Measurements from ENCODE around the gene SH3RF3.

The SH3RF3 gene

GRCh38 chr2:109297566-109298490 is 168.8 kb downstream of the SH3RF3 start:
- no peak for TF ChIP-seq PAX5 (IDR thresholded peaks at IDR 0.05; ENCODE audit: insufficient read depth, low read length, severe bottlenecking)
- TF ChIP-seq TAF1 (IDR thresholded peaks at IDR 0.05; ENCODE audit: low read depth, low read length): no peak
- no peak for TF ChIP-seq POLR2AphosphoS5 (IDR thresholded peaks at IDR 0.05; ENCODE audit: low read depth, low read length)
- no peak for TF ChIP-seq POU2F2 (IDR thresholded peaks at IDR 0.05; ENCODE audit: low read depth, low read length)
- no peak for TF ChIP-seq POLR2A (IDR thresholded peaks at IDR 0.05; ENCODE audit: low read depth, low read length)
- no peak for TF ChIP-seq SPI1 (IDR thresholded peaks at IDR 0.05; ENCODE audit: low read depth, low read length)
- DNase-seq (ENCODE audit: insufficient read length, low spot score): no peak
- no peak for FAIRE-seq

- TF ChIP-seq POLR2A (IDR thresholded peaks at IDR 0.05; ENCODE audit: low read depth, low read length) (no peak), TAF1 (IDR thresholded peaks at IDR 0.05; ENCODE audit: low read depth, low read length) (no peak), PAX5 (IDR thresholded peaks at IDR 0.05; ENCODE audit: insufficient read depth, low read length, severe bottlenecking) (no peak), POU2F2 (IDR thresholded peaks at IDR 0.05; ENCODE audit: low read depth, low read length) (no peak), POLR2AphosphoS5 (IDR thresholded peaks at IDR 0.05; ENCODE audit: low read depth, low read length) (no peak), SPI1 (IDR thresholded peaks at IDR 0.05; ENCODE audit: low read depth, low read length) (no peak)
- FAIRE-seq: no peak
- DNase-seq (ENCODE audit: insufficient read length, low spot score): no peak
Measured at GRCh38 chr2:109298851-109299250, 169.8 kb downstream of the SH3RF3 start.

DNA sequence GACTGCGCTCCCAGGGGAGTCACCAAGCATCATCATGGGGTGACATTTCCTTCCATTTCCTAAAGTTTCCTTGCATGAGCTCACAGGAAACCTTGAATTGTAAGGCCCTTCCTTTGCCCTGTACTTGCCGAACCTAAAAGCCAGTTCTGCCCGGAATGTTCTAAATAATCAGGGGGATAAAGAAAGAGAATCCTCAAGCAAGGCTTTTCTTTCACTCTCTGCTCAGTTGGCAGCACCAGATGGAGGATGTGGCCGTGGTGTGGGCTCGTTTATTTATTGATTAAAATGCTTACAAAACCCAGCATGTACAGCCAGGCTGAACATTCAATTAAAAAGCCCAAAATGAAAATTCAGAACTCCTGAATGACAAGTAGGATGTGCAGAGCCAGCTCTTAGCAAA is 170.5 kb downstream of the SH3RF3 start:
- no peak for DNase-seq (ENCODE audit: insufficient read length, low spot score)
- TF ChIP-seq POLR2AphosphoS5 (IDR thresholded peaks at IDR 0.05; ENCODE audit: low read depth, low read length): no peak
- no peak for TF ChIP-seq PAX5 (IDR thresholded peaks at IDR 0.05; ENCODE audit: insufficient read depth, low read length, severe bottlenecking)
- TF ChIP-seq SPI1 (IDR thresholded peaks at IDR 0.05; ENCODE audit: low read depth, low read length): no peak
- TF ChIP-seq POLR2A (IDR thresholded peaks at IDR 0.05; ENCODE audit: low read depth, low read length): no peak
- no peak for TF ChIP-seq TAF1 (IDR thresholded peaks at IDR 0.05; ENCODE audit: low read depth, low read length)
- no peak for FAIRE-seq

GRCh38 chr2:109300582-109300981 is 171.6 kb downstream of the SH3RF3 start:
- DNase-seq (ENCODE audit: insufficient read length, low spot score) (no peak), FAIRE-seq (no peak)
- TF ChIP-seq TAF1 (IDR thresholded peaks at IDR 0.05; ENCODE audit: low read depth, low read length) (no peak), POLR2A (IDR thresholded peaks at IDR 0.05; ENCODE audit: low read depth, low read length) (no peak), POLR2AphosphoS5 (IDR thresholded peaks at IDR 0.05; ENCODE audit: low read depth, low read length) (no peak)

DNA sequence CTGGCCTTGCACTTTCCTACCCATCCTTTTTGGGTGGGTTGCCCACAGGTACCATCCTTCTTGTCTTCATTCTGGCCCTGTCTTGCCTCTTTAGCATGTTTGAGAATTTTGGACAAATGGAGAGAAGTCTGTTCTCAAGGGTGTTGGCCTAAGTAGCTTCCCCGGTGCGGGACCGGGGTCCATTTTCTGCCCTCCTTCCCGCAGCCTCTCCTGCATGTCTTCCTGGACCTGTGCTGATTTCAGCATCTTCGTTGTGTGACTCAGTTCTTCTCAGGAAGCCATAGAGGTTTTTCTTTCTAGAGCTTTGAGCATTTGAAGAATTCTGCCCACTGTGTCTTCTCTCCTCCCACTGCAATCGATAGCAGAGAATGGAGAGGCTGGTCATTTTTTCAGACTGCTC is 172.7 kb downstream of the SH3RF3 start:
- no peak for TF ChIP-seq PAX5 (IDR thresholded peaks at IDR 0.05; ENCODE audit: insufficient read depth, low read length, severe bottlenecking)
- TF ChIP-seq TAF1 (IDR thresholded peaks at IDR 0.05; ENCODE audit: low read depth, low read length): no peak
- no peak for TF ChIP-seq POU2F2 (IDR thresholded peaks at IDR 0.05; ENCODE audit: low read depth, low read length)
- TF ChIP-seq POLR2AphosphoS5 (IDR thresholded peaks at IDR 0.05; ENCODE audit: low read depth, low read length): no peak
- TF ChIP-seq POLR2A (IDR thresholded peaks at IDR 0.05; ENCODE audit: low read depth, low read length): no peak
- DNase-seq (ENCODE audit: insufficient read length, low spot score) (no peak), FAIRE-seq (no peak)

DNA sequence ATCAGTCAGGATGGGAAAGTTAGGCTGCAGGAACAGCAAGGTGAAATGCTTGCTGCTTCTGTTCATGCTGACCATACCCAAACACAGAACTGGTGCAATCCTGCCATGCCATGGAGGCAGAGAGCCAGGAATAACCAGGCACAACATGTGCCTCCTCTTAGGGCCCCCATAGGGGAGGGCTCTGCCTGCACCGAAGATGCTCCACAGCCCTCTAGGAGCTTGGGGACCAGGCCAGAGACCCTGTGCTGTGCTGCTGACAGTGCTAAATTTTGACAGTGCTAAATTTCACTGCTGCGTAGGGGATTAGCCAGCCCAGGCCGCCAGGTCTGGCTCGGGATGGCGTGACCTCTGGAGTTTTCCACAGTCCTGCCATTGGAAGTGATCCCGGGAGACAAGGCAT is 173.3 kb downstream of the SH3RF3 start:
- FAIRE-seq: no peak
- TF ChIP-seq TAF1 (IDR thresholded peaks at IDR 0.05; ENCODE audit: low read depth, low read length): no peak
- TF ChIP-seq POLR2AphosphoS5 (IDR thresholded peaks at IDR 0.05; ENCODE audit: low read depth, low read length): no peak
- TF ChIP-seq PAX5 (IDR thresholded peaks at IDR 0.05; ENCODE audit: insufficient read depth, low read length, severe bottlenecking): no peak
- no peak for TF ChIP-seq POU2F2 (IDR thresholded peaks at IDR 0.05; ENCODE audit: low read depth, low read length)
- TF ChIP-seq POLR2A (IDR thresholded peaks at IDR 0.05; ENCODE audit: low read depth, low read length): no peak
- no peak for TF ChIP-seq SPI1 (IDR thresholded peaks at IDR 0.05; ENCODE audit: low read depth, low read length)

GRCh38 chr2:109304242-109304641 is 175.2 kb downstream of the SH3RF3 start:
- DNase-seq (ENCODE audit: insufficient read length, low spot score): no peak
- no peak for FAIRE-seq
- TF ChIP-seq POLR2A (IDR thresholded peaks at IDR 0.05; ENCODE audit: low read depth, low read length): no peak
- TF ChIP-seq TAF1 (IDR thresholded peaks at IDR 0.05; ENCODE audit: low read depth, low read length): no peak
- TF ChIP-seq PAX5 (IDR thresholded peaks at IDR 0.05; ENCODE audit: insufficient read depth, low read length, severe bottlenecking): no peak
- no peak for TF ChIP-seq POU2F2 (IDR thresholded peaks at IDR 0.05; ENCODE audit: low read depth, low read length)
- TF ChIP-seq SPI1 (IDR thresholded peaks at IDR 0.05; ENCODE audit: low read depth, low read length): no peak
- TF ChIP-seq POLR2AphosphoS5 (IDR thresholded peaks at IDR 0.05; ENCODE audit: low read depth, low read length): no peak

More for the DNA sequence above, 173.3 kb downstream of the SH3RF3 start:
- no peak for DNase-seq (ENCODE audit: insufficient read length, low spot score)

DNA sequence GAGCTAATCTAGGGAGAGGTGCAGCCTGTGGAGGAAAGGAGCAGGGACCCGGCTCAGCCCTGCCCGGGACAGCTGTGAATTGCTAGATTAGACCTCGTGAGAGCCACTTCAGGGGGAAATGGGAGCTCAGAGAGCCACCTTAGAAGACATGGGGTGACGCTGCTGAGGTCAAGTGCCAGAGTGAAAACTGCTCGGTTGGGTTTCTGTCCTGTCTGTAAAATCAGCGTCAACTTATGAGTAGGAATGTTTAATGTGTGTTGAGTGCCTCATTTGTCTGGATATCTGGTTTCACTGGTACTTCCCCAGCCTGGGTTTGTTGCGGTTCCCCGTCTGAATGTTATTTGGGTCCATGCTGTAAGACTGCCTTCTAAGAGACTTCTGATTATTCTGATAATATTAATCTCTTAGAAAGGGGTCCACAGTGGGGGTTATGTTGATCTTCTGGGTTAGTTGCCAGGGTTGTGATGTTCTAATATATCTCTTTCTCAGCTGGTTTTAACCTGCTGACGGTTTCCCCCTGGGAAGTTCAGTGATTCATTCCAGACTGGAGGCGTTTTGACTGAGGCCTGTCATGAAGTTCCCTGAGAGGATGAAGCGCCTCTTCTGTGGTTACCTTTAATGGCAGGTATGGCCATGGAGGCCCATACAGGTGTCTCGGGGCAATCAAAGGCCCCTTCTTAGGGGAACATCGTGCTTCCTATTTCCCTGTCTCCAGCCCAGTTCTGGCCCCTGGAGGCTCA is 175.9 kb downstream of the SH3RF3 start:
- DNase-seq (ENCODE audit: insufficient read length, low spot score) (no peak), FAIRE-seq (no peak)
- TF ChIP-seq PAX5 (IDR thresholded peaks at IDR 0.05; ENCODE audit: insufficient read depth, low read length, severe bottlenecking) (no peak), POLR2AphosphoS5 (IDR thresholded peaks at IDR 0.05; ENCODE audit: low read depth, low read length) (no peak), POLR2A (IDR thresholded peaks at IDR 0.05; ENCODE audit: low read depth, low read length) (no peak), TAF1 (IDR thresholded peaks at IDR 0.05; ENCODE audit: low read depth, low read length) (no peak), SPI1 (IDR thresholded peaks at IDR 0.05; ENCODE audit: low read depth, low read length) (no peak), POU2F2 (IDR thresholded peaks at IDR 0.05; ENCODE audit: low read depth, low read length) (no peak)

DNA sequence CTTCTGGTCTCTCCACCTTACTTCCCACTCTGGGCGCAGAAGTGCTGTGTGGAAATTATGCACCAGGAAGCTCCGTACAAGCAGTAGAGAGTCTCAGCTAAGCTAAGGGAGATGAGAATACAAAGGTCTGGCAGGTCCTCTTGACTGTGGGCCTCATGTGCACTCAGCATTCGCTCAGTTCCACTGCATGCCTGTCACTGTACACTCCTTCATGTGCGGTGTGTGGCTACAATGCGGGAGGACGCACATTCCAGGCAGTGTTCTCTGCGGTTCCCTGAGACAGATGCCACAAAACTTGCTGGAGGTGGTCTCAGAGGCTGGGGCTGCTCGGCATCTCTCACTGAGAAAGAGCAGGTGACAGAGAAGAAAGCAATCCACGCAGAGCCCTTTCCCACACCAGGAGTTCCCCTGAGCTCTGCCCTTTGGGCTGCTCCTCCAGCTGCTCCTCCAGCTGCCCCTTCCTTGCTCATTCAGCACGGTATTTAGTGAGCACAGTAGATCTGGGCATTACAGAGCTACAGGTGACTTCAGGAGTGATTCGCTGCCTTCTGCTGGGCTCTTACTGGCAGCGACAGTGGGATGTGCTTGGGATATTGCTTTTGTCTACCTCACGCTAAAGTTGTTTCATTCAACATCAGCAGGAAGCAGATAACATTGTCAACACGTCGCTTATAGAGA is 176.6 kb downstream of the SH3RF3 start:
- DNase-seq (ENCODE audit: insufficient read length, low spot score): no peak
- no peak for FAIRE-seq
- TF ChIP-seq POU2F2 (IDR thresholded peaks at IDR 0.05; ENCODE audit: low read depth, low read length) (no peak), SPI1 (IDR thresholded peaks at IDR 0.05; ENCODE audit: low read depth, low read length) (no peak), TAF1 (IDR thresholded peaks at IDR 0.05; ENCODE audit: low read depth, low read length) (no peak), POLR2AphosphoS5 (IDR thresholded peaks at IDR 0.05; ENCODE audit: low read depth, low read length) (no peak), PAX5 (IDR thresholded peaks at IDR 0.05; ENCODE audit: insufficient read depth, low read length, severe bottlenecking) (no peak), POLR2A (IDR thresholded peaks at IDR 0.05; ENCODE audit: low read depth, low read length) (no peak)
